ENCODE results near the gene TTBK2. TPM values are rescaled to one million over a fixed set of nuclear protein-coding genes. Genes with fewer than 3 reads are reported as not detected.

Gene TTBK2
- total RNA-seq, 1 donor from 2014 or later = 14.1 TPM

- Mint-ChIP-seq H3K27ac (ENCODE audit: unreplicated experiment) (no peak overlapping the region), H3K9me3 (ENCODE audit: unreplicated experiment) (no peaks in the 10 kb centered on the region), H3K27me3 (ENCODE audit: unreplicated experiment) (no peaks in the 10 kb centered on the region), H3K4me3 (ENCODE audit: unreplicated experiment) (no peak overlapping the region), H3K4me1 (ENCODE audit: unreplicated experiment) (no peaks in the 10 kb centered on the region), H3K36me3 (ENCODE audit: low read depth, unreplicated experiment) (peaks cover 4% of the 10 kb centered on the region)
- DNase-seq (ENCODE audit: low spot score) = no peak
- TF ChIP-seq, protein P1, sequence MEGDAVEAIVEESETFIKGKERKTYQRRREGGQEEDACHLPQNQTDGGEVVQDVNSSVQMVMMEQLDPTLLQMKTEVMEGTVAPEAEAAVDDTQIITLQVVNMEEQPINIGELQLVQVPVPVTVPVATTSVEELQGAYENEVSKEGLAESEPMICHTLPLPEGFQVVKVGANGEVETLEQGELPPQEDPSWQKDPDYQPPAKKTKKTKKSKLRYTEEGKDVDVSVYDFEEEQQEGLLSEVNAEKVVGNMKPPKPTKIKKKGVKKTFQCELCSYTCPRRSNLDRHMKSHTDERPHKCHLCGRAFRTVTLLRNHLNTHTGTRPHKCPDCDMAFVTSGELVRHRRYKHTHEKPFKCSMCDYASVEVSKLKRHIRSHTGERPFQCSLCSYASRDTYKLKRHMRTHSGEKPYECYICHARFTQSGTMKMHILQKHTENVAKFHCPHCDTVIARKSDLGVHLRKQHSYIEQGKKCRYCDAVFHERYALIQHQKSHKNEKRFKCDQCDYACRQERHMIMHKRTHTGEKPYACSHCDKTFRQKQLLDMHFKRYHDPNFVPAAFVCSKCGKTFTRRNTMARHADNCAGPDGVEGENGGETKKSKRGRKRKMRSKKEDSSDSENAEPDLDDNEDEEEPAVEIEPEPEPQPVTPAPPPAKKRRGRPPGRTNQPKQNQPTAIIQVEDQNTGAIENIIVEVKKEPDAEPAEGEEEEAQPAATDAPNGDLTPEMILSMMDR (IDR thresholded peaks at IDR 0.05; ENCODE audit: unreplicated experiment) = no peak
Observed at GRCh38 chr15:42846647-42847046, 73.9 kb downstream of the TTBK2 start.

DNA sequence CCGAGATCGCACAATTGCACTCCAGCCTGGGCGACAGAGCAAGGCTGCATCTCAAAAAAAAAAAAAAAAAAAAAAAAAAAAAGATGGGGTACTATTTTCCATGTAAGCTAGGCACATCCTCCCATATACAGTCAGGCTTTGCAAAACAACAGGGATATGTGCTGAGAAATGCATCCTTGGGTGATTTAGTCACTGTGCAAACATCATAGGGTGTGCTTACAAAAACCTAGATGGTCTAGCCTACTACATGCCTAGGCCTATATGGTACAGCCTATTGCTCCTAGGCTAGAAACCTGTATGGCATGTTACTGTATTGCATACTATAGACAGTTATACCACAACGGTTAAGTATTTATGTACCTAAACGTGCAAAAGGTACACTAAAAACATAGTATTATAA lies 75.0 kb downstream of the TTBK2 start:
- H3K36me3 Mint-ChIP-seq (ENCODE audit: low read depth, unreplicated experiment) = peaks cover 4% of the 10 kb centered on the region

GRCh38 chr15:42843699-42844098 lies 76.9 kb downstream of the TTBK2 start:
- DNase-seq (ENCODE audit: low spot score) = no peak
- Mint-ChIP-seq H3K9me3 (ENCODE audit: unreplicated experiment) (no peaks in the 10 kb centered on the region), H3K27me3 (ENCODE audit: unreplicated experiment) (no peaks in the 10 kb centered on the region), H3K4me3 (ENCODE audit: unreplicated experiment) (no peak overlapping the region), H3K36me3 (ENCODE audit: low read depth, unreplicated experiment) (peaks cover 4% of the 10 kb centered on the region), H3K4me1 (ENCODE audit: unreplicated experiment) (no peaks in the 10 kb centered on the region), H3K27ac (ENCODE audit: unreplicated experiment) (no peak overlapping the region)
- TF ChIP-seq, protein P1 (IDR thresholded peaks at IDR 0.05; ENCODE audit: unreplicated experiment) = no peak

More for the DNA sequence above, 75.0 kb downstream of the TTBK2 start:
- no peaks in the 10 kb centered on the region for H3K27me3 Mint-ChIP-seq (ENCODE audit: unreplicated experiment)
- H3K27ac Mint-ChIP-seq (ENCODE audit: unreplicated experiment) = no peak overlapping the region
- no peaks in the 10 kb centered on the region for H3K9me3 Mint-ChIP-seq (ENCODE audit: unreplicated experiment)
- H3K4me1 Mint-ChIP-seq (ENCODE audit: unreplicated experiment) = no peaks in the 10 kb centered on the region
- TF ChIP-seq, protein P1 (IDR thresholded peaks at IDR 0.05; ENCODE audit: unreplicated experiment) = no peak
- no peak for DNase-seq (ENCODE audit: low spot score)
- H3K4me3 Mint-ChIP-seq (ENCODE audit: unreplicated experiment) = no peak overlapping the region

DNA sequence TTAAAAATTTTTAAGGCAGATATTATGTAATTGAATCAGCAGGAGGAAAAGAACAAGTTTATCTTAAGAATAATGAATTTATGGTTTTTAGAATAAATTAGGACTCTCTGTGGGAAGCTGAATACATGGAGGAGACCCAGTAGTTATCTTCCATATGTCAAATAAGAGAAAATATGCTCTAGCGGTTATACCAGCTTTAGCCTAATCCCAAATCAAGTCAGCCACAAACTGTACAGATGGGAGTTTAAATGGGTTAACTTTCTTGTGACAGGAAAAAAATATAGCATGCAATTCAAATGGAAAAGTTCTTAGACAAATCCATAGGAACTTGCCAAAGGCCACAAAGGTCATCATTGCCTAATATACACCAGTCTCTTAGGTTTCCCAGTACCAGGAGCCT lies 84.3 kb downstream of the TTBK2 start:
- H3K27ac Mint-ChIP-seq (ENCODE audit: unreplicated experiment) = no peak overlapping the region
- H3K36me3 Mint-ChIP-seq (ENCODE audit: low read depth, unreplicated experiment) = no peaks in the 10 kb centered on the region
- H3K9me3 Mint-ChIP-seq (ENCODE audit: unreplicated experiment) = no peaks in the 10 kb centered on the region

DNA sequence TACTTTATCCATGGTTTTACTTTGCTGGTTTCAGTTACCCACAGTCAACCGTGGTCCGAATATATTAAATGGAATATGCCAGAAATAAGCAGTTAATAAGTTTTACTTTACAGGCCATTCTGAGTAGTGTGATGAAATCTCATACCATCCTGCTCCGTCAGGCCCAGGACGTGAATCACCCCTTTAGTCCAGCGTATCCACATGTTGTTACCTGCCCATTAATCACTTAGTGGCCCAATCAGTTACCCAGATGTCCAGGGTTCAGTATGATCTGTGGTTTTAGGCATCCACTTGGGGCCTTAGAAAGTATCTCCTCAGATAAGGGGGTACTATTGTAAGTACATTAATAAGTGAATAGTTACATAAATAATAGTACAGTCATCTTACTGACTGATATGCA lies 88.0 kb downstream of the TTBK2 start:
- Mint-ChIP-seq H3K27me3 (ENCODE audit: unreplicated experiment) (no peaks in the 10 kb centered on the region), H3K9me3 (ENCODE audit: unreplicated experiment) (no peaks in the 10 kb centered on the region), H3K27ac (ENCODE audit: unreplicated experiment) (no peak overlapping the region), H3K4me3 (ENCODE audit: unreplicated experiment) (no peak overlapping the region), H3K36me3 (ENCODE audit: low read depth, unreplicated experiment) (no peaks in the 10 kb centered on the region), H3K4me1 (ENCODE audit: unreplicated experiment) (no peaks in the 10 kb centered on the region)
- TF ChIP-seq, protein P1 (IDR thresholded peaks at IDR 0.05; ENCODE audit: unreplicated experiment) = no peak
- DNase-seq (ENCODE audit: low spot score) = no peak

More for the DNA sequence above, 84.3 kb downstream of the TTBK2 start:
- DNase-seq (ENCODE audit: low spot score) = no peak
- Mint-ChIP-seq H3K4me3 (ENCODE audit: unreplicated experiment) (no peak overlapping the region), H3K27me3 (ENCODE audit: unreplicated experiment) (no peaks in the 10 kb centered on the region), H3K4me1 (ENCODE audit: unreplicated experiment) (no peaks in the 10 kb centered on the region)
- TF ChIP-seq, protein P1 (IDR thresholded peaks at IDR 0.05; ENCODE audit: unreplicated experiment) = no peak
